Left hindlimb (tissue), 1 donor: ENCODE results near the gene PLEKHG5.
"Not testable (repeated sequence)": the region's sequence is repeated elsewhere in the genome, so short reads cannot be mapped to it uniquely, and the experiment has no call there.

Source experiments
- DNase-seq: peaks from one replicate; pipeline ENCODE4 v3.0.0-alpha.2; 2018

PLEKHG5 gene

DNA sequence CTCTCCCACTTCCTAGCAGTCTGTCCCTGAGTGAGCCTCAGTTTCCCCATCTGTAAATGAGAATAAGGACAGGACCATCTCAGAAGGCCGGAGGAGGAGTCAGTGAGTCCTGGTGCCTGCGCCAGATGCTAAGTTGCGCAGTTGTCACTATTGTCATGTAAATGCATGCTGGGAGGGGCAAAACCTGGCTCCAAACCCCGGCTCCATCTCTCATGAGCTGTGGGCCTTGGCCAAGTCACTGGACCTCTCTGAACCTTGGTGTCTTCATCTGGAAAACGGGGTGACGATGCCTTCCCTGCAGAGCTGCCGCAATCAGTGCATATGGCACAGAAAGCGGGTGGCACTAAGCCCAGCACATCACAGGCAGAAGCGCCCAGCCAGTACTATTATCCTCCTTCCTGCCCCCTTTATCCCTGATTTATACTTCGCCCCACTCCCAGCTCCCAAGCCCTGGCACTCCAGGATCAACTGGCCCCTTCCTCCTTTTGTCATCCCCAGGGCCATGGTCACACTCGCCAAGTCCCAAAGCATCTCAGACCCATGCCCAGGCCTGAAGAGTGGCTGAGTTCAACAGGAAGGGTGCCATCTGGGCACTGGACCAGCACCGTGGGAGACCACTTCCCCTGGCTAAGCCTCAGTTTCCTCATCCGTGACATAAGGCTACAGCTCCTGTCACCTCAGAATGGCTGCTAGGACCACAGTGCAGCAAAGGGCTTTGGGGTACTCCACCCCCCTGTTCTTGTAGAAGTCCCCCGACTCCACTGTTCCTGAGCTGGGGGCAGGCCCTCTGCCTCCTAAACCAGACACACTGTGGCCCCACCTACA is 4.3 kb upstream of the PLEKHG5 start:
- no peak for DNase-seq

DNA sequence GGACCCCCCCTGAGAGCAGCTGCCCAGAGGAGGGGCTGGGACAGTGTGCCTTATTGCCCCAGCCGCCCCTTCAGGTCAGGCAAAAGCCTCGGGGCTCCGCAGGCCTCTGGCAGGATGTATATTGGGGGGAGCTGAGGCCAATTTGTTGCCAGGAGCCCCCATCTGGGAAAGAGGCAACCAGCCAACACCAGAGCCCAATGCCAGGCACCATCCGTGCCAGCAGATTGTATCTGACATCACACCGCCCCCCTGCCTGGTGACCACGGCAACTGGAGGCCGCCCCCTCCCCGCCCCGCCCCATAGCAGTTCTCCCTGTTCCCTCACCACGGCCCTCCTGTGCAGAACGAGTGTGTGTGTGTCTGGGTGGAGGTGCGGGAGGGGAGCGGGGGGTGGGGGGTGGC is 3.6 kb upstream of the PLEKHG5 start:
- DNase-seq, result no peak

DNA sequence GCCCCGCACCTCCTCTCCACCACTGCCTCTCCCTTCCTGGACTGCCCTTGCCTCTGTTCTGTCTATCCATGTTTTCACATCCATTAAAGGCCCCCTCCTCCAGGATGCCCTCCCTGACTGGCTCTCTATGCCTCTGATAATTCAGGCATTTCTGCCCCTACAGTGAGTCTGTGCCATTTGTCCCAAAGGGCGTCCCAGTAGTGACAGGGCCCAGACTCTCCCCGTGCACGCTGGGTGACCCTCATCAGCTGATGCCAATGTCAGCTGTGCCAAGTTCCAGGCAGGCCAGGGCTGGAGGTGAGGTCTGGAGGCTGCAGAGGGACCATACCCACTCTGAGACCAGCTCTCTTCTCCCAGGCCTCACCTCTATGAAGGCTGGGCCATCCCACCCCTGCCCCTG is 3.2 kb upstream of the PLEKHG5 start:
- DNase-seq, result no peak

DNA sequence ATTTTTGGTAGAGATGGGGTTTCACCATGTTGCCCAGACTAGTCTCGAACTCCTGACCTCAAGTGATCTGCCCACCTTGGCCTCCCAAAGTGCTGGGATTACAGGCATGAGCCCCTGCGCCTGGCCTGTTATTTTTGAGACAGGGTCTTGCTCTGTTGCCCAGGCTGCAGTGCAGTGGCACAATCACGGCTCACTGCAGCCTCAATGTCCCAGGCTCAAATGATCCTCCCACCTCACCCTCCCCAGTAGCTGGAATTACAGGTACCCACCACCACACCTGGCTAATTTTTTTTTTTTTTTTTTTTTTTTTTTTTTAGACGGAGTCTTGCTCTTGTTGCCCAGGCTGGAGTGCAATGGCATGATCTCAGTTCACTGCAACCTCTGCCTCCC is 2.4 kb upstream of the PLEKHG5 start:
- not testable (repeated sequence) for DNase-seq

DNA sequence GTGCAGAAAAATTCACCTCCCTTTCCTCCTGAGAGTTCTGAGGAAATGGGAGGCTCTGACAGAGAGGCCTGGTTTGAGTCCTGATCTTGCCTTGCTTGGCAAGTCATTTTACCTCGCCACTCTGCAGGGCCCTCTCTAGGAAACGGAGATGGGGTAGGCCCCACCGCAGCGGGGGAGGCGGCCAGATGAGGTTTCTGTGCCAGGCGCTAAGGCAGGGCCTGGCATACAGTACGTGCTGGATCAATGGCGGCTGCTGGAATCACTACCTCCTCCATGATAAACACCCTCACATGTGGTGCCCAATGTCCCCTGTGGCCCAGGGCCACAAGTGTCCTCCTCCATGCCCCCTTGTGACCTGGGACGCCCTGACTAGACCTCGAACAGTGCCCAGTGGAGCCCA is 499 bp upstream of the PLEKHG5 start:
- no peak for DNase-seq

DNA sequence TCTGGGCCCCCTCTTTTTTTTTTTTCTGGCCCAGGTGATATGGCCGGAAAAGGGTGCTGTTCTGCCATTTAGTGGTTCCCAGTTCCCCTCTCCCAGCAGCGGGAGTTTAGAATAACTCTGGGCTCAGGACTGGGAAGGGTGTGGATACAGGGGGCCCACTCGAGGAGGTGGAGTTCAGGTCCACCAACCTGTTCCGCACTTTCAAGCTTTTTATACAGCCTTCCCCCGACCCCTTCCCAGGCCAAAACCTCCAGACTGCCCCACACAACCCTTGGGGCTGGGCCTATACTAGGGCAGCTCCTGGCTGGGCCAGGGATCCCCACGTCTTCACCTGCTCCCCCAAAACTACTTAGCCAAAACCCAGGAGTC is 402 bp downstream of the PLEKHG5 start:
- DNase-seq, result no peak

DNA sequence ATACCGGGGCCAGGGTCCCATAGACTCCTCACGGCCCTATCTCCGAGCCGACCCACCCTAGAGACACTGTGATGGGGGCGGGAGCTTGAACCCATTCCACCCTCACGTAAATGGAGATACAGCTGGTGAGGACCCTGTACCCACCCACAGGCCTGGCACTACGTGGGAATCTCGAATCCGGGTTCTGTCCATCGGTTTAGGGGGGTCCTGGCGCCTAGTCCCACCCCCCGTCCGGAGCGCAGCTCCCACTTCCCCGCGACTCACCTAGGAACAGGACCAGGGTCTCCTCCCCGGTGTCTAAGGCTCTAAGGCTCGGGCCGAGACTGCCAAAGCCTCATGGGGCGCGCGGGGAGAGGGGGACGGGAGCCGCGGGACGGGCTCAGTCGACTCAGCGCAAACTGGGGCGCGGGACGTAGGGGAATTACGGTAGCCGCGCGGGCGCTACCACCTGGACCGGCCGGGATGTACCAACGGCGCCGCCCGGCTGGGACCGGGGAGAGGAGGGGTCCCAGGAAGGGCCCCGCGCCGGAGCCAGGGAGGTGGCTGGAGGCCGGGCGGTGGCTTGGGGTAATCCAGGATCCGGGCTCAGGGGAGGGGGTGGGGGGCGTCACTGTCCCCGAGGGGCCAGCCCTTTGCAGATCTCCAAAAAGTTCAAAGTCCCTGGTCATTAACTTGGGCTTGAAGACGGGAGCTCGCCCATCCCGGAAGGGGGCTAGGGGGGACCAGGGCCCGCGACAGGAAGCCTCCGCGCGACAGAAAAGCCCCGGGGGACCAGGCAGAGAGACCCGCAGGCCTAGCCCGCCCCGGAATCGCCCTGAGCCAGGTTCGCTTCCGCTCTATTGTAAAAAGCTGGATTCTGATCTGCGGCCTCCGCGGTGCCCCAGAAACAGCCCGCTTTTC is 1.0 kb downstream of the PLEKHG5 start:
- no peak for DNase-seq

DNA sequence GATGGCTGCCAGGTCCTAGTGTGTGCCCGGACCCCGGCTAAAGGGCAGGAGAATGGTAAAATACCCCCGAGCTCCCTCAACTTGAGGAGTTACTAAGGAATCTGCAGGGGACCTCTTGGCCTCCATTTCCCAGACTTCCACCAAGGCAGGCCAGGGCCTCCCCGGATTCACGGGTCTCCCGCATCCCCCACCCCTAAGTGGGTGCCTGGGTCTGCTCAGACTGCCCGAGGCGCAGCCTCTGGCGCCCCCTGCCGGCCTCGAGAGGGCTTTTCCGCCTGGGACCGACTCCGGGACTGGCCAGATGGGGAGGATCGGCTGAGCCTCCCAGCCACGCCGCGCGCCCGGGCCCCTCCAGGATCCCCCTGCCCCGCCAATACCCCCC is 1.7 kb downstream of the PLEKHG5 start:
- no peak for DNase-seq

DNA sequence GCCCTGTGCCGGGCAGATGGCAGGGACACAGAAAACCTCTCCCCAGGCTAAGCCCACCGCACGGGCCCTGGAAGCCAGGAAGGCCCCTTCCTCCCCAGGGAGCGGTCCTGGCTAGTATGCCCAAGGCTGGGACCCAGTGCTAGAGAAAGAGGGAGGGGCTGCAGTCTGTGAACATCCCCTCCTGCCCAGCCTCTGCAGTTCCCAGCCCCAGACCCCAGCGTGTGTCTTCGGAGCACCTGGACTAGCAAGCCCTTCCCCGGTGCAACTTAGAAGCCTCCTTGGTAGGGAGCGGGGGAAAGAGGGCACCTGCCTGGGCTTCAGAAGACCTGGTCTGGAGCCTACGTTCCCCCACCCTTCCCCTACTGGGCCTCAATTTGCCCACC is 2.1 kb downstream of the PLEKHG5 start:
- DNase-seq, result no peak

DNA sequence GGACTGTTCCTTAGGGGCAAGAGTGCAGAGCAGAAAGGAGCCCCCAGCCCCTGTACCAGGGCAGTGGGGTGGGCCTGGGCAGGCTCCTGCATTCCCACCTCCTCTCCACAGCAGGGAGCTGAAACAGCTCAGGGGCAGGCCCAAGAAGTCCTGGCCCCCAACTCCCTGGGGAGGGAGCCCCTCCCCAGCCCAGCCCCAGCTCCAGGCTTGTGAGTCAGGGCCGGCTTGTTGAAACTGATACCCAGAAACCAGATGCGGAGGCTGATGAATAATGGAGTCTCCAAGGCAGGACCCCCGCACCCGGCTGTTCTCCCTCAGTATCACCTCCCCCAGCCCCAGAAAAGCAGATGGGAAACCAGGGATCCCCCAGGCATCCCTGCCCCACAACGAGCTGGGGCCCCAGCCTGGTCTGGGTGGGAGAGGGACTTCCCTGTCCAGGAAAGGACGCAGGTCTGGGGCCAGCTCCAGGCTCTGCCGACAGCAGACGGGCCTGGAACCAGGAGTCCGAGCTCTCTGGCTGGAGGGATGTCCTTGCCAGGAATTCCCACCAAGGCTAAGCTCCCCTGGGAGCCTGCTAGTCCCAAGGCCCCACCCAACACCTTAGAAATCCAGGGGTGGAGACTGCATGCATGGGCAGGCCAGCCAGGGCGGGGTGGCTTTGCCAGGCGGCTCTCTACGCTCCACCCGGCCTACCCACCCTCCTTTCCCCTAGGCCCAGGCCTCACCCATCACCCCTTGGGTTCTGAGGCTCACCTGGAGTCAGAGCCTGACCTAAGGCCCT is 2.7 kb downstream of the PLEKHG5 start:
- DNase-seq, result no peak

DNA sequence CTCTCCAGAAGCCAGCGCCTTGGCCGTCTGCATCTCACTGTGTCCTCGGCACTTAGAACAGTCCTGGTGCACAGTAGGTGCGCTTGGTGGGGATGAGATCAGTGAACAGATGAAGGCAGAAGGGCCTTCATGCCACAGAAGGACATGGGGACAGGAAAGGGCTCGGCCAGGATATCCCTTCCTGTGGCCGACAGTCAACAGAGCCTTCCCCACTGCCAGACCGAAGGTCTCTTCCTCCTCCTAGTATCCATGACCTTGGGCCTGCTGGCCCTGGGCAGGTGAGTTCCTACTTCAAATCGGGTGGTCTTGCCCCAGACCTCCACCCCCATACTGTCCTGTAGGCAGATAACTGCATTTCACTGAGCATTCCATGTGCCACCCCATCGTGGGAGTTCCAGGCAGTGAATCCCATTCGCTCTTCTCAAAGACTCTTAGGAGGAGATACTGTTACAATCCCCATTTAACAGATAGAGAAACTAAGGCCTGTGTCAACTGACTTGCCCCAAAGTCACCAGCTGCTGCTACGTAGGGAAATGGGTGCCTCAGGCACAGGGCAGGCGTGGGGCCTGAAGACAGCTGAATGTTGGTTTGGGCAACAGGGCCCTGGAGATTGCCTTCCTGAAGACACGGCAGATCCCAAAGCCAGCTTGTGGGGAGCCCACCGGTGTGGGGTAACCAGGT is 3.5 kb downstream of the PLEKHG5 start:
- DNase-seq, result no peak

DNA sequence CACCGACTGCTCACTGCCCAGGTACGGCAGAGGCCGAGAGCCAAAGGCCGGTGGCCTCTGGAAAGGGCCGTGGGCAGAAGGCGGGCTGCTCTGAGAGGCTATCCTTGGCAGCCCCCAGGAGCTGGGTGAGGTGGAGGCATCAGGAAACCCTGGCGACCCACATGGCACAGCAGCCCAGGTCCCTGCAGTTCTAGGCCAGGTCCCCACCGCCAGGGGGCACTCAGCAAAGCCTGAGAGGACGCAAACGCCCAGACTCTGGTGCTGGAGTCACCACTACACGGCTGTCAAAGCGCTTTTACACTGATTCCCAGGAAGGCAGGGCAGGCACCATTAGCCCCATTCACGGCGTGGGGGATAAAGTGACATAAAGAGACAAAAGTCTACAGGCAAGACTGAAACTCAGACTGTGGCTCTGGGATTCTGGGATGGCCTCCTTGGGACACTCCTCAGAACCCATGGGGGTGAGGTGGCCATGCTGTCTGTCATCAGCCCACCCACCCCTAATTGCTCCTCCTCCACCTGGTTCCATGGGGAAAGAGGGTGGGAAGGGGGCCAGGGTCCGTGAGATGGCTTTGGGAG is 4.9 kb downstream of the PLEKHG5 start:
- DNase-seq, result peak; percentile 86

DNA sequence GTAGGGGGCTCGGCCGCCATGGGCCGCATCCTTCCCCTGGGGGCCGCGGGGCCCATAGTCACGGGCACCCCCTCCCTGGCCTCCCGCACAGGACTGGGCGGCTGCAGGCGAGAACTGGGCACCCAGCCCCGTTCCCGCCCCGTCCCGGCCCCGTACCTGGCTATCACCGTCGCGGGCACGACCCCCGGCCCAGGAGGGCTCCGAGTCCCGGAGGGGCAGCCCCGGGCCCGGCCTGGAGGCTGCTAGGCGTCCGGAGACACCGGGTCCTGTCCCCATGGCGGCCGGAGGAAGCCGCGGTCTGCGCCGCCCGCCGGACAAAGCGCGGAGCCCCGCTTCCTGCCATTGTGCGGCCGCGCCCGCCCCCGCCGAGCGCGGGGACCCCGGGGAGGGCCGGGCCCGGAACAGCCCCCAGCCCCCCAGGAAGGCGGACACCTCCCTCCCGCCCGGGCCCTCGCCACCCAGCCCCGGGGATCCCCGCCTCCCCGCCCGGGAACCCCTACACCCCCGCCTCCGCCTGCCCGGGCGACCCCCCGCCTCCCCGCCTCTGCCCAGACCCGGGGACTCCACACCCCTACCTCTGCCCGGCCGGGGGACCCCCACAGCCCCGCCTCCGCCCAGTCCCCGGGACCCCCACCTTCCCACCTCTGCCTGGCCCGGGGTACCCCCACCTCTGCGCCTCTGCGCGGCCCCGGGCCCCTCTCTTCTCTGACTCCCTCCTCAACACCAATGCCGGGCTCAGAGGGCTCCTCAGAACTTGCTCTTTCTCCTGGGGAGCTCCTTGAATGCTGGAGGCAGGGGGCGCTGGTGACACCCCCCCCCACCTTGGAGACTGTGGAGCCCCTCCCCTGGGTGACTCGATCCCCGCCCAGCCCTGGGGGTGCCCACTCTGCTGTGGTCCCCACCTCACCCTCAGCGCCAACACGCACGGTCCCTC is 6.0 kb downstream of the PLEKHG5 start:
- DNase-seq, result no peak

DNA sequence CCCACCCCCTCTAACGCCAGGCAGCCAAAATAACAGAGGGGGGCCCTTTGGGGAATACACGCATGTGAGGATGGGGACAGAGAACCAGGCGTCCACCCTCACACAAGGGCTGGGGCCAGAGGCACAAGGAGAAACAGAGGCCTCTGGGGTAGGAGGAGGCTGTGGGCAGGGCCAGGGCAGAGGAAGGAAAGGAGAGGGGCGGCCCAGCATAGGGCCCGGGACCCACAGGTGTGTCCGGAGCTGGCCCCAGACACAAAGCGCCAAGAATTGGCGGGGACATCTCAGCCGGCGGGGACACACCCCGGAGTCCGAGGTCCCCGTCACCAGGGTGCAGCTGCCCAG is 6.7 kb downstream of the PLEKHG5 start:
- DNase-seq, result no peak

DNA sequence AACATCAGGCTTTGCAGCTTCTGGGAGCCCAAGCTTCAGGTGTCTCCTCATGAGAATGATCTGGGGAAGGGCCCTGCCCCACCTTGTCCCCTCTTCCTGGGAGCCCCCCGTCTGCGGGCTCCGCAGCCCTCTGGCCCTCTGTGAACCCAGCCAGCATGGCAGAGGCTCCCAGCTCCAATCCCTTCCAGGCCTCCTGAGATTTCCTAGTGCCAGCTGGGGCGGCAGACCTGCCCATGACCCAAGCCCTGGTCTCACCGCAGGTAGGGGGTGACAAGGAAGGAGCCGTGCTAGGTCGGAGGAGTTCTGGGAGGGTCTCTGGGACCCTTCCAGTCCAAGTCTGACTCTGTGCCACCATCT is 7.7 kb downstream of the PLEKHG5 start:
- DNase-seq, result no peak

DNA sequence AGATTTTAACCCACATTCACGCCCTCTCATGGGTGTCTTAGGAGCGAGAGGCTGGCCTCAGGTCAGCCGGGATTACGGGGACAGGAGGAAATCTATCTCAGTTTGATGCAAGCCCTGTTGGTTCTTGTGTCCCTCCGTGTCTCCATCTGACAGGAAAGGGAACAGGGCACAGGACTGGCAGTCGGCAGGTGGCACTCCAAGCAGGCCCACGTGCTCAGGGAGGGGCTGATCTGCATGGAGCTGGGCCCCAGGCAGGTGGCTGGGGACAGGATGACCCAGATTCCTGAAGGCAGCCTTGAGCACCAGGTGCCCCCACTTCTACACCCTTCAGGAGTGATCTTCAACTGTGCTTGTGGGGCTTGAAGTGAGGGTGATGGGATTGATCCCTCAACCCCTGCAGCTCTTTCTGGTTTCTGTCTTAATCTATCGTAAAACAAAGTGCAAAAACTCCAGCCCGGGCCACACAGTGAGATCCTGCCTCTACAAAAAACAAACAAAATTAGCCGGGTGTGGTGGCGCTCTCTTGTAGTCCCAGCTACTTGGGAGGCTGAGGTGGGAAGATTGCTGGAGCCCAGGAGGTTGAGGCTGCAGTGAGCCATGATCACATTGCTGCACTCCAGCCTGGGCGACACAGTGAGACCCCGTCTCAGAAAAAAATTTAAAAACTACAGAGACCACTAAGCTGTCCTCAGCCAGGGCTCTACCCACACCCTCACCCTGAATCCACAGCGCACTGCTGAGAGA is 8.3 kb downstream of the PLEKHG5 start:
- no peak for DNase-seq

DNA sequence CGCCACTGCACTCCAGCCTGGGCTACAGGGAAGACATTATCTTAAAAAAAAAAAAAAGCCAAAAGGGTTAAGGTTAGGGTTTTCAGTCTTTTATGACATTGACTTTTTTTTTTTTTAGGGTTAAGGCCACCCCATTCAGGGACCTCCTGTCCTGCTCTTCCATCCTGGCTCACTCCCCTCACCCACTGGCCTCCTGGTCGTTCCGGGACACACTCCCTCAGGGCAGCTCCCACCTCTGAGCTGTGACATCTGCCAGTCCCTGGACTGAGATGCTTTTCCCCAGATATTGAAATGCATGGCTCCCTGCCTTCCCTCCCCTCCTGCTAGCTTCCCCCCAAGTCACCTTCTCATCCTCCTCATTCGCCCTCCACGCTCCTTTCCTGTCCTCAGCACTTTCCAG is 9.6 kb downstream of the PLEKHG5 start:
- no peak for DNase-seq

DNA sequence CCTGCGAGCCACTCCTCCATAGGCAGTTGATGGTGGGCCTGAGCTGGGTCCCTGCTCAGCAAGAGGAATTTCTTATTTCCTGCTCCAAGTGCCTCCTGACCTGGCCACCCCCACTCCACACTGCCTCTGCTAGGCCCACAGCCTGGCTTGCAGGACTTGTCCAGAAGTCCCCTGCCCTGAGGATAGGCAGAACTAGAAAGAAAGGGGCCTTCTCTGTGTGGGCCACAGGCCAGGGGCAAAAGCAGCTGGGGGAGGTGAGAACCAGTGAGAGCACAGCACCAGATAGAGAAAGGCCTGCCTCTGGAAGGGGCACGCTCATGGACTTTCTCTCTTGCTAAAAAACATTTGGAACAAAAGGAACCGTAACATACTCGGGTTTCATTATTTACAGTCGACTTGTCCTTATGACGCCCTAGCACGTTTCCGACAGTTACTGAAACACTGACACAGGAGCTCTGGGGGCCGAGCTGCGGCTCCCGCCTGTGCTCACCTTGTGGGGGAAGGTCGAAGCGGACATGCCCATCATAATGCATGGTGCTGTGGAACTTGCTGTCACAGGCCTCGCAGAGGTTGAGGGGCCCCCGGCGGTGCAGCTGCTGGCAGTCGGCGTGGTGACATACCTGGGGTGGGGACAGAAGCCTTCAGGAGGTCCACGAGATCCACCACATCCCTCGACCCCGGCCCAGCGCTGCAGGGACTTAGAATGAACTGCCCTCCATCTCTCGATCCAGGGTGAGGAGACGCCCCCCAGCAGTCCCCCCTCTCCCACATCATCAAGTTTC is 14.2 kb downstream of the PLEKHG5 start:
- no peak for DNase-seq

DNA sequence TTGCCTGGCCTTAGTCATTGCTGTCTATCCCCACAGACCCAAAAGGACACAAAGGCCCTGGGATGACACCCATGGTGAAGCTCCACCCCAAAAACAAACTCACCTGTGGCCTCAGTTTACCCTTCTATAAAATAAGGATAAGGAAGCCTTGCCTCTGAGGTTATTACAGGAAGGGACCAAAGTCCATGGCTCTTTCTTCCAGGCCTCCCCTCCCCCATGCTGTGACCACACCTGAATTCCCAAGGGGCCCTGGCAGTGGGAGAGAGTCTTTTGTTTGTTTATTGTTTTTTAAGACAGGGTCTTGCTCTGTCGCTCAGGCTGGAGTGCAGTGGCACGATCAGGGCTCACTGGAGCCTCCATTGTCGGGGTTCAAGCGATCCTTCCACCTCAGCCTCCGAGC is 15.0 kb downstream of the PLEKHG5 start:
- DNase-seq, result no peak
